ENCODE results near the gene AQP12A. TPM values are rescaled to one million over a fixed set of nuclear protein-coding genes. Genes with fewer than 3 reads are reported as not detected.
"Not testable (repeated sequence)": the region's sequence is repeated elsewhere in the genome, so short reads cannot be mapped to it uniquely, and the experiment has no call there.

AQP12A gene
- total RNA-seq, 1 donor from 2014 or later: not detected

- intact Hi-C loops (cut with micrococcal nuclease): no loop called here
- Mint-ChIP-seq H3K4me3 (no peak overlapping the region), H3K27ac (no peak overlapping the region), H3K4me1 (no peaks in the 10 kb centered on the region), H3K9me3 (no peaks in the 10 kb centered on the region), H3K27me3 (peaks cover 38% of the 10 kb centered on the region), H3K36me3 (ENCODE audit: low read depth) (no peaks in the 10 kb centered on the region)
- no peak for DNase-seq
These were observed 18.9 kb upstream of the AQP12A start for GRCh38 chr2:240672701-240673190.

DNA sequence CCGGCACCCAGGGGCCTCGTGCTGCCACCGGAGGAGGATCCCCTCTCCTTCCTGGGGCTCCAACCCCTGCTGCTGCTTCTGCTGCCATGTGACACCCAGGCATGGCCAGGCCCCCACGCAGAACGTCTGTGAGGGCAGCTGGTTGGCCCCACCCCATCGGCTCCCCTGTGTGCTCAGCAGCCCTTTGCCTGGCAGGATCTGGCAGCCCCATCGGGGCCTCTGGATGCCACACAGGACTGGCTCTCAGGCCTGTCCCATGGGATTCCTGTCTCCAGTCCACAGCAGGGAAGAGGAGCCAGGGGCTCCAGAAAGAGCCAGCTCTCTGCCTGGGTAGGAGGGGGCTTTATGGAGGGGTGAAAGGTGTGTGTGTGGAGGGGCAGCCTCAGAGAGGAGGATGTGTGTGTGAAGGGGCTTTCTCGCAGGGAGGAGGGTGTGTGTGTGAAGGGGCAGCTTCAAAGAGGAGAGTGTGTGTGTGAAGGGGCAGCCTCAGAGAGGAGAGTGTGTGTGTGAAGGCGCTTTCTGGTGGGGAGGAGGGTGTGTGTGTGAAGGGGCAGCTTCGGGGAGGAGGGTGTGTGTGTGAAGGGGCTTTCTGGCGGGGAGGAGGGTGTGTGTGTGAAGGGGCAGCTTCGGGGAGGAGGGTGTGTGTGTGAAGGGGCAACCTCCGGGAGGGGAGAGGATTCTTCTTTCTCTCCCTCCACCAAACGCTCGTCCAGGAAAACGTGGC is 17.0 kb upstream of the AQP12A start:
- H3K9me3 Mint-ChIP-seq; H3K4me1 Mint-ChIP-seq; H3K36me3 Mint-ChIP-seq (ENCODE audit: low read depth); DNase-seq; intact Hi-C loops (cut with micrococcal nuclease); H3K4me3 Mint-ChIP-seq; H3K27ac Mint-ChIP-seq: not testable (repeated sequence)
- peaks cover 28% of the 10 kb centered on the region for H3K27me3 Mint-ChIP-seq

DNA sequence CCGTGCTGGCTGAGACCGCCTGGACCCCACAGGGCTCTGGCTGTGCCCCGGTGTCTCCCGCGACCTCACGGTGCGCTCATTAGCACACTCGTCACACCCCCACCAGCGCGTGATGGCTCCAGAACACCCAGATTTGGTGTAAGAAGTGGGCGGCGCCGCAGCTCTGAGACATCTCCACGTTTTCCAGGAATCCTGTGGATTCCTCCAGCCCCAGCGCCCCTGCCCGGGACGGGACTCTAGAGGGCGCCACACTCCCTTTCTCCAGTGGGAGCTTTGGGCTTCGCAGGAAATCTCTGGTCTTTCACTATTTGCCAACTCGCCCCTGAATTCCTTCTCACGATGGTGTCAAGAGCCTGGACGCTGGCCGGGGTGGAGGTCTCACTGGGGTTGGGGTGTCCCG is 16.3 kb upstream of the AQP12A start:
- H3K36me3 Mint-ChIP-seq (ENCODE audit: low read depth); H3K4me1 Mint-ChIP-seq; intact Hi-C loops (cut with micrococcal nuclease); DNase-seq; H3K27ac Mint-ChIP-seq; H3K9me3 Mint-ChIP-seq; H3K4me3 Mint-ChIP-seq: not testable (repeated sequence)
- H3K27me3 Mint-ChIP-seq: peaks cover 22% of the 10 kb centered on the region

- H3K27me3 Mint-ChIP-seq; H3K4me3 Mint-ChIP-seq; H3K4me1 Mint-ChIP-seq; H3K9me3 Mint-ChIP-seq; intact Hi-C loops (cut with micrococcal nuclease); DNase-seq; H3K27ac Mint-ChIP-seq; H3K36me3 Mint-ChIP-seq (ENCODE audit: low read depth): not testable (repeated sequence)
These were observed 13.6 kb upstream of the AQP12A start for GRCh38 chr2:240678043-240678442.

DNA sequence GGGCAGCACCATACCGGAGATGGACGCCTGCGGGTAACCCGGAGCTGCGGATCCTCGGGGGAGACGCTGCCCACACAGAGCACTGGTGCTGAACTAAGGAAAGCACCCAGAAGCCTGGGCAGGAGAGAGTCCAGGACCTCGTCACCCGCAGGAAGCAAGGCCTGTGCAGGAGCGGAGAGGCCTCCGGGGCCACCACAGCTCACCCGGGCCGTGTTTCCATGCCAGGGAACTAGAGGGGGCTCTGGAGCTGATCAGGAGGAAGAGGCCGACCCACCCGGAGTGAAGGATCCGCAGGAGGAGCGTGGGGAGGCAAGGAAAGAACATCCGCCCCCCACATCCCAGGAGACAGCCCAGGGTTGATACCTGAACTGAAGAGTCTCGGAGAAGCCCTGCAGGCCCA is 12.8 kb upstream of the AQP12A start:
- H3K4me1 Mint-ChIP-seq; H3K36me3 Mint-ChIP-seq (ENCODE audit: low read depth); H3K27ac Mint-ChIP-seq; H3K9me3 Mint-ChIP-seq; DNase-seq; H3K27me3 Mint-ChIP-seq; H3K4me3 Mint-ChIP-seq; intact Hi-C loops (cut with micrococcal nuclease): not testable (repeated sequence)

GRCh38 chr2:240680185-240680584 is 11.5 kb upstream of the AQP12A start:
- H3K36me3 Mint-ChIP-seq (ENCODE audit: low read depth); H3K27me3 Mint-ChIP-seq; H3K9me3 Mint-ChIP-seq; intact Hi-C loops (cut with micrococcal nuclease); H3K4me1 Mint-ChIP-seq; H3K27ac Mint-ChIP-seq; H3K4me3 Mint-ChIP-seq: not testable (repeated sequence)
- DNase-seq: peak; percentile 40

DNA sequence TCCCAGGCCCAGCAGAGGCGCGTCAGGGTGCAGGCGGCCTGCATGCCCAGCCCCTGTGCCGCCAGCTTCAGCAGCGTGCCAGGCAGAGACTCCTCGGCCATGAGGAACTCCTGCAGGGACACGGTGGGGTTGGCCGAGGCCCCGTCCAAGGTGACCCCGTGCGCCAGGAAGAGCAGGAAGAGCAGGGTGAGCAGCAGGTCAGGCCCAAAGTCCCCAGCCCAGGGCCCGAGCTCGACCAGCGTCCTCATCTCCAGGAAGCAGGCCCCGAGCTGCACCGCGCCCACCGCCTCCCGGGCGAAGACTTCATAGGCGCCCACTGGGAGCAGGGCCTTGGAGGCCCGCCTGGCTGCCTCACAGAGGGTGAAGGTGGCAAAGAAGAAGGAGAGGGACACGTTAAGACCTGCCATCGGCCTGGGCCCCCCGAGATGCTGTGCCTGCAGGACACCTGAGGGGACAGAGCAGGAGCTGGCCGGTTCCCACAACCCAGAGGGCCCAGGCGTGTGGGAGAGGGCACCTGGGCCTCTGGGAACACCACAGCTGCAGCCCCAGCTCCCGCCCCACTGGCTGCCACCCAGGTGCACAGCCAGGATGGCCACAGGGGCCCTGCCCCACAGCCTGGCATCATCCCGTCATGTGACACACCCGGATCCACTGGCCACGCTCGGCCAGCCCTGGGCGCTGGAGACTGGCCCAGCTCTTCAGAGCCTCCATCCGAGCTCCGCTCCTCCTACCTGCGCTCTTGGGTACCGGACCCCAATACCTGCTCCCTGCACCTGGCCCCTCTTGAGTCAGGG is 9.0 kb upstream of the AQP12A start, which contains the start of gene AQP12B:
Gene AQP12B, minus strand, starts transcription at position 455 of the 794 bp plus-strand sequence. Its CDS starts 48 bp downstream, at position 407.
- H3K27me3 Mint-ChIP-seq; H3K4me3 Mint-ChIP-seq; H3K27ac Mint-ChIP-seq; H3K36me3 Mint-ChIP-seq (ENCODE audit: low read depth); H3K9me3 Mint-ChIP-seq; intact Hi-C loops (cut with micrococcal nuclease); H3K4me1 Mint-ChIP-seq: not testable (repeated sequence)
- peak; percentile 31 for DNase-seq

- H3K27me3 Mint-ChIP-seq; DNase-seq; H3K9me3 Mint-ChIP-seq; H3K27ac Mint-ChIP-seq; intact Hi-C loops (cut with micrococcal nuclease); H3K36me3 Mint-ChIP-seq (ENCODE audit: low read depth); H3K4me1 Mint-ChIP-seq: not testable (repeated sequence)
- H3K4me3 Mint-ChIP-seq: peak overlapping the region; percentile 18
These were observed 8.2 kb upstream of the AQP12A start for GRCh38 chr2:240683329-240683979.

DNA sequence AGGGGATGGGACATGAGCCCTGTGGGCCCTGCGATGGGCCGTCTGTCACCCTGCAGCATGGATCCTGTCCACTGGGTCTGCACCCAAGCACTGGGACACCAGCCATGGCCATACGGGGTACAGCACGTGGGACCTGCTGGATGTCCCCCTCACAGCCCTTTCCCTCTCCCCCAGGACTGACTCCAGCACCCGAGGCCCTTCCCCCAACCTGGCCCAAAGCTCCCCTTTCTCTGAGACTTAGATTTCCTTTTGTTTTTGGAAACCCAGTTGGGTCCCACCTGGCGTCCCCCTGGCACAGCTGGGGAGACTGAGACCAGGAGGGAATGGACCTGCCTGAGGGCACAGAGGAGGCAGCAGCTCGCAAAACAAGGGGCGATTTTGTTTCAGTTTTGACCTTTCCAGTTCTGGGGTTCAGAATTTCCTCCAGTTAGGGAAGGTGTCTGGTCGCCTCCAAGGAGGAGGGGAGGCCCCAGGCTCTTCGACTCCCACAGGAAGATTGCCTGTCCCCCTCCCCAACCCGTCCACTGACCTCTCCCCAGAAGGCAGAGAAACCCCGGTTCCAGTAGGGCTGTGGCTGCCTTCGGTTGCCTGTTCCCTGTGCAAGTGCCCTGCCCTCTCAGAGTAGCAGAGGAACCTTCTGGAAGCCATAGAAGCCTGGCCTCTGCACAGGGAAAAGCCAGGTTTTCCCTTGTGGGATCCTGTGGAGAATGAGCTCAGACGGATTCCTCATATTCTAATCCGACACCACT is 7.5 kb upstream of the AQP12A start:
- H3K27me3 Mint-ChIP-seq; H3K9me3 Mint-ChIP-seq; H3K27ac Mint-ChIP-seq; intact Hi-C loops (cut with micrococcal nuclease); H3K4me1 Mint-ChIP-seq; H3K36me3 Mint-ChIP-seq (ENCODE audit: low read depth): not testable (repeated sequence)
- DNase-seq: peak; percentile 51
- H3K4me3 Mint-ChIP-seq: peak overlapping the region; percentile 18

DNA sequence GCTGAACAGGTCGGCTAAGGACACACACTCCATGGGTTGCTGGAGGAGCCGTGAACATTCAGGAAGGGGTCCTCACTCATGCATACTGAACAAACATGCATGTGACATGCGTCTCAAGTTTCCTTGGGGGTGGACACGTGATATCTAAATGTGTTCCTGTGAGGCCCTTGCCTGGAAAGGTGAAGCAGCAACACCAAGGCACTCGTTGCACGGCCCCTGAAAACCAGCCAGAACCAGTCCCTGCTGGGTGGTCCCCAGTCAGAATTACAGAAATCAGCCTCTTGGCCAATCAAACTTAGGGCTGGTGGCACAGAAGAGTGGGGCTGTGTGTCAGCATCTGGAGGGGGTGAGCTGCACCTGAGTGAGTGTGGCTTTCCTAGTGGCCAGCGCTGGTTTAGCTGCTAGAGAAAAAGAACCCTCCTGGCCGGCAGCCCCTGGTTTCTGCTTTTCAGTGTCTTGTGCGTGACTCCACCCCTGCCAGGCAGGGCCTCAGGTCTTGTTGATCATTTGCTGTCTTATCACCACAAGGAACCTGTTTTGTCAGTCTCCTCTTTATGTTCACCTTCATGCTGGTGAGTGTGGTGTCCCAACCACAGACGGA is 5.8 kb upstream of the AQP12A start:
- Mint-ChIP-seq H3K27me3 (peaks cover 4% of the 10 kb centered on the region), H3K4me1 (peaks cover 9% of the 10 kb centered on the region), H3K36me3 (ENCODE audit: low read depth) (no peaks in the 10 kb centered on the region), H3K4me3 (no peak overlapping the region), H3K27ac (no peak overlapping the region), H3K9me3 (no peaks in the 10 kb centered on the region)
- intact Hi-C loops (cut with micrococcal nuclease): no loop called here
- DNase-seq: peak; percentile 55

GRCh38 chr2:240686460-240686859 is 5.2 kb upstream of the AQP12A start:
- intact Hi-C loops (cut with micrococcal nuclease): no loop called here
- Mint-ChIP-seq H3K9me3 (no peaks in the 10 kb centered on the region), H3K36me3 (ENCODE audit: low read depth) (no peaks in the 10 kb centered on the region), H3K27ac (no peak overlapping the region), H3K4me3 (no peak overlapping the region), H3K27me3 (peaks cover 4% of the 10 kb centered on the region), H3K4me1 (peaks cover 9% of the 10 kb centered on the region)
- DNase-seq: no peak

- Mint-ChIP-seq H3K9me3 (no peaks in the 10 kb centered on the region), H3K27me3 (peaks cover 4% of the 10 kb centered on the region), H3K4me1 (peaks cover 9% of the 10 kb centered on the region), H3K4me3 (no peak overlapping the region), H3K27ac (no peak overlapping the region), H3K36me3 (ENCODE audit: low read depth) (no peaks in the 10 kb centered on the region)
- DNase-seq: peak; percentile 45
- intact Hi-C loops (cut with micrococcal nuclease): no loop called here
These were observed 4.5 kb upstream of the AQP12A start for GRCh38 chr2:240687045-240687740.

All from activated CD4-positive, alpha-beta T cell treated with anti-CD3 and anti-CD28 coated beads, Interleukin-2, amount 10 ng/mL, durations not matched to agents 24 days and 14 days (primary cell).